Activated CD4-positive, CD25-positive, alpha-beta regulatory T cell treated with anti-CD3 and anti-CD28 coated beads, Interleukin-2, amount 50 U/mL, for 16 hours (primary cell): ENCODE results near the gene PALLD.
"Not testable (repeated sequence)": the region's sequence is repeated elsewhere in the genome, so short reads cannot be mapped to it uniquely, and the experiment has no call there.

ENCODE experiments used
- DNase-seq: peaks from one replicate; pipeline ENCODE4 v3.0.0-alpha.2; 2020; ENCODE audit warnings: low read depth, low spot score

Gene PALLD

GRCh38 chr4:168702581-168703087 is 205.8 kb downstream of the PALLD start:
- DNase-seq = not testable (repeated sequence)

- no peak for DNase-seq
These were observed 208.3 kb downstream of the PALLD start for GRCh38 chr4:168705121-168705520.

- DNase-seq = no peak
These were observed 210.4 kb downstream of the PALLD start for GRCh38 chr4:168707205-168707604.

- DNase-seq = no peak
These were observed 211.3 kb downstream of the PALLD start for GRCh38 chr4:168708108-168708507.

GRCh38 chr4:168710353-168710946 is 213.6 kb downstream of the PALLD start:
- no peak for DNase-seq

GRCh38 chr4:168711197-168712140 is 214.6 kb downstream of the PALLD start:
- no peak for DNase-seq

- DNase-seq = no peak
These were observed 215.6 kb downstream of the PALLD start for GRCh38 chr4:168712316-168712890.

GRCh38 chr4:168713253-168713652 is 216.4 kb downstream of the PALLD start:
- DNase-seq = no peak

GRCh38 chr4:168715896-168716295 is 219.0 kb downstream of the PALLD start:
- no peak for DNase-seq

GRCh38 chr4:168716406-168717129 is 219.7 kb downstream of the PALLD start:
- DNase-seq = no peak

- DNase-seq = no peak
These were observed 221.0 kb downstream of the PALLD start for GRCh38 chr4:168717847-168718246.

- DNase-seq = no peak
These were observed 222.9 kb downstream of the PALLD start for GRCh38 chr4:168719725-168720124.

- DNase-seq = no peak
These were observed 223.6 kb downstream of the PALLD start for GRCh38 chr4:168720396-168720900.

- no peak for DNase-seq
These were observed 225.5 kb downstream of the PALLD start for GRCh38 chr4:168722391-168722790.

GRCh38 chr4:168723020-168723419 is 226.2 kb downstream of the PALLD start:
- DNase-seq = no peak

GRCh38 chr4:168723569-168723968 is 226.7 kb downstream of the PALLD start:
- no peak for DNase-seq

- DNase-seq = no peak
These were observed 227.4 kb downstream of the PALLD start for GRCh38 chr4:168724243-168724642.

- DNase-seq = no peak
These were observed 228.0 kb downstream of the PALLD start for GRCh38 chr4:168724686-168725411.

- DNase-seq = no peak
These were observed 229.1 kb downstream of the PALLD start for GRCh38 chr4:168725930-168726329.

- not testable (repeated sequence) for DNase-seq
These were observed 230.3 kb downstream of the PALLD start for GRCh38 chr4:168727181-168727580.
